ENCODE data around the gene ATXN1. TPM values are rescaled to one million over a fixed set of nuclear protein-coding genes. Genes with fewer than 3 reads are reported as not detected.
A peak's percentile ranks its signal among the peaks of the same experiment; 100 is the strongest.

ATXN1 gene
- polyA plus RNA-seq, 1 of the 3 experiments (the other 2 are of a cell fraction) = 7.9 TPM

DNA sequence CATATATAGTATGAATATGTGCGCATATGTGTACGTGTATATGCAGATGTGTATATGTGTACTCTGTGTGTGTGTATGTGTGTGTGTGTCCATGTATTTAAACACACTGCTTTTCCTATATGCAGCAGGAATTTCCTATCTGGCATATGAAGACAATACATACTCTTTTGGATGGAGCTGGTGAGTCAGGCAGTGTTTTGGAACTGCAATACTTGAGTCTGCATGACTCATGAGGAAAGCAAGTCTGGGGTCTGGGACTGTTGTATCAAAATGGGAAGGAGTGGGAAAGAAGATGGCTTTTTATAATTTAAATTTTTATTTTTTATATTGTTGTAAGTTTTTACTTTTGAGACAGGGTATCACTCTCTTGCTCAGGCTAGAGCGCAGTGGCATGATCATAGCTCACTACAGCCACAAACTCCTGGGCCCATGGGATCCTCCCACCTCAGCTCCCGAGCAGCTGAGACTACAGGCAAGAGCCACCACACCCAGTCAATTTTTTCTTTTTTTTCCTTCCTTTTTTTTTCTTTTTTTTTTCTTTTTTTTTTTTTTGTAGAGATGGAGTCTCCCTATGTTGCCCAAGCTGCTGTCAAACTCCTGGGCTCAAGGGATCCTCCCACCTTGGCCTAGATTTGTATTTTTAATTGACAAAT lies 72.2 kb downstream of the ATXN1 start:
- TF ChIP-seq TCF12 (IDR thresholded peaks at IDR 0.05) = peak; percentile 63
- TF ChIP-seq, protein P1, sequence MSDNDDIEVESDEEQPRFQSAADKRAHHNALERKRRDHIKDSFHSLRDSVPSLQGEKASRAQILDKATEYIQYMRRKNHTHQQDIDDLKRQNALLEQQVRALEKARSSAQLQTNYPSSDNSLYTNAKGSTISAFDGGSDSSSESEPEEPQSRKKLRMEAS (IDR thresholded peaks at IDR 0.05; ENCODE audit: low read depth) = no peak
- TF ChIP-seq TEAD4 (IDR thresholded peaks at IDR 0.05; ENCODE audit: borderline replicate concordance, insufficient read depth) = 0 out of 2 replicates have a peak, but pooled peaks have one; percentile 13
- TF ChIP-seq JUND (IDR thresholded peaks at IDR 0.05) = peak; percentile 65
- peak; percentile 34; the same call in 1 of the 2 replicates for TF ChIP-seq NFIC (IDR thresholded peaks at IDR 0.05; ENCODE audit: borderline replicate concordance)
- peak; percentile 92 for TF ChIP-seq FOSL2 (IDR thresholded peaks at IDR 0.05; ENCODE audit: borderline replicate concordance, low read depth)
- TF ChIP-seq RXRA (IDR thresholded peaks at IDR 0.05; ENCODE audit: borderline replicate concordance, low read depth) = no peak
- TF ChIP-seq POLR2AphosphoS5 (IDR thresholded peaks at IDR 0.05; ENCODE audit: low read depth, low read length) = no peak
- TF ChIP-seq, protein P2, sequence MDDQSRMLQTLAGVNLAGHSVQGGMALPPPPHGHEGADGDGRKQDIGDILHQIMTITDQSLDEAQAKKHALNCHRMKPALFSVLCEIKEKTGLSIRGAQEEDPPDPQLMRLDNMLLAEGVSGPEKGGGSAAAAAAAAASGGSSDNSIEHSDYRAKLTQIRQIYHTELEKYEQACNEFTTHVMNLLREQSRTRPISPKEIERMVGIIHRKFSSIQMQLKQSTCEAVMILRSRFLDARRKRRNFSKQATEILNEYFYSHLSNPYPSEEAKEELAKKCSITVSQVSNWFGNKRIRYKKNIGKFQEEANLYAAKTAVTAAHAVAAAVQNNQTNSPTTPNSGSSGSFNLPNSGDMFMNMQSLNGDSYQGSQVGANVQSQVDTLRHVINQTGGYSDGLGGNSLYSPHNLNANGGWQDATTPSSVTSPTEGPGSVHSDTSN (IDR thresholded peaks at IDR 0.05) = no peak
- H3K9me2 ChIP-seq = no peaks in the 10 kb centered on the region
- peaks cover 0 to 23% of the 10 kb centered on the region in 2 experiments; a peak in 2 of 4 replicates for H3K4me1 ChIP-seq (ENCODE audit: control insufficient read depth in 1 of 2, insufficient read depth in 2 of 2, low read depth in 1 of 2, low read length in 1 of 2)
- H3K9me3 ChIP-seq = no peaks in the 10 kb centered on the region
- peaks cover 0 to 3% of the 10 kb centered on the region in 2 experiments for H3K36me3 ChIP-seq (replicated peaks in 1 of 2; ENCODE audit: control insufficient read depth in 1 of 2, insufficient read depth in 2 of 2, low read length in 1 of 2)
- peaks cover 83% of the 10 kb centered on the region for H3K79me2 ChIP-seq (ENCODE audit: insufficient read depth)
- H3F3A ChIP-seq (replicated peaks; ENCODE audit: insufficient read depth) = peaks cover 18% of the 10 kb centered on the region
- no peak for DNase-seq
- ChIA-PET POLR2A (no interaction called here), CTCF (no interaction called here)
- H3K4me2 ChIP-seq = no peak overlapping the region
- H2AFZ ChIP-seq (ENCODE audit: low read depth) = no peak overlapping the region
- WGBS (ENCODE audit: low lambda C conversion rate) = 48% methylated on average over 4 of the region's 4 CpGs
- H3K9ac ChIP-seq = no peak overlapping the region; the same call in 1 of the 2 replicates
- no peak overlapping the region for H3K4me3 ChIP-seq (ENCODE audit: low read depth in 2 of 2, low read length in 1 of 2)
- no peaks in the 10 kb centered on the region for H3K27me3 ChIP-seq (ENCODE audit: insufficient read depth)
- H3K27ac ChIP-seq (ENCODE audit: low read depth in 2 of 2, low read length in 1 of 2) = peak overlapping the region in 1 of 2 experiments; percentile 81; a peak in 2 of 4 replicates
- no peaks in the 10 kb centered on the region; the same call in 1 of the 2 replicates for H4K20me1 ChIP-seq (ENCODE audit: insufficient read depth)

DNA sequence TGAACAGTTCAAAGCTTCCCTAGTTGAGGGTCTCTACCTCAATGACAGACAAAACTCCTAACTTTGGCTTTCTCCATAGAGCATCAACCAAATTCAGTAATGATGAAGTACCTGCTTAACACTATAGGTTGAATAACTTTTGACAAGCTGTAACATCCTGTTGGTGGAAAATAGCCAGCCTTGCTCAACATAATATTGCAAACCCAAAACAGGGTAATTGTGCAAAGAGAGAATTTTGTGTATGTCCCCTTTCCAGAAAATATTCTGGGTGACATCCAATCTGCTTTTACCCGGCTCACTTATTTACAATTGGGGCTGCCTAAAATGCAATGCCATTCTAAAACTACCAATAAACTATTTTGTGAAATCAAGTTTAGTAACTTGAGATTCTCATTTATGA lies 72.8 kb downstream of the ATXN1 start:
- WGBS (ENCODE audit: low lambda C conversion rate) = 100% methylated on average over 1 of the region's 1 CpG
- Histone ChIP-seq H3K4me1 (ENCODE audit: control insufficient read depth in 1 of 2, insufficient read depth in 2 of 2, low read depth in 1 of 2, low read length in 1 of 2) (peaks cover 3 to 29% of the 10 kb centered on the region in 2 experiments; a peak in 3 of 4 replicates), H4K20me1 (ENCODE audit: insufficient read depth) (no peaks in the 10 kb centered on the region; the same call in 1 of the 2 replicates), H2AFZ (ENCODE audit: low read depth) (no peak overlapping the region), H3K4me2 (no peak overlapping the region), H3K79me2 (ENCODE audit: insufficient read depth) (peaks cover 78% of the 10 kb centered on the region), H3K9me3 (no peaks in the 10 kb centered on the region), H3F3A (replicated peaks; ENCODE audit: insufficient read depth) (peaks cover 18% of the 10 kb centered on the region), H3K9me2 (no peaks in the 10 kb centered on the region), H3K9ac (no peak overlapping the region), H3K27me3 (ENCODE audit: insufficient read depth) (no peaks in the 10 kb centered on the region), H3K27ac (ENCODE audit: low read depth in 2 of 2, low read length in 1 of 2) (peak overlapping the region in 1 of 2 experiments; percentile 81; a peak in 2 of 4 replicates), H3K4me3 (ENCODE audit: low read depth in 2 of 2, low read length in 1 of 2) (no peak overlapping the region), H3K36me3 (replicated peaks in 1 of 2; ENCODE audit: control insufficient read depth in 1 of 2, insufficient read depth in 2 of 2, low read length in 1 of 2) (peaks cover 0 to 3% of the 10 kb centered on the region in 2 experiments)
- DNase-seq = no peak
- TF ChIP-seq FOXM1 (IDR thresholded peaks at IDR 0.05; ENCODE audit: low read depth) = no peak
- TF ChIP-seq RCOR1 (IDR thresholded peaks at IDR 0.05; ENCODE audit: low read length) = no peak
- no peak for TF ChIP-seq GABPA (IDR thresholded peaks at IDR 0.05; ENCODE audit: low read depth)
- no peak for TF ChIP-seq CHD2 (IDR thresholded peaks at IDR 0.05; ENCODE audit: low read length, partially characterized antibody)
- TF ChIP-seq, protein P3, sequence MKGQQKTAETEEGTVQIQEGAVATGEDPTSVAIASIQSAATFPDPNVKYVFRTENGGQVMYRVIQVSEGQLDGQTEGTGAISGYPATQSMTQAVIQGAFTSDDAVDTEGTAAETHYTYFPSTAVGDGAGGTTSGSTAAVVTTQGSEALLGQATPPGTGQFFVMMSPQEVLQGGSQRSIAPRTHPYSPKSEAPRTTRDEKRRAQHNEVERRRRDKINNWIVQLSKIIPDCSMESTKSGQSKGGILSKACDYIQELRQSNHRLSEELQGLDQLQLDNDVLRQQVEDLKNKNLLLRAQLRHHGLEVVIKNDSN (IDR thresholded peaks at IDR 0.05; ENCODE audit: borderline replicate concordance, low read depth) = no peak
- TF ChIP-seq SMC3 (IDR thresholded peaks at IDR 0.05; ENCODE audit: low read depth, low read length) = no peak
- TF ChIP-seq NFIC (IDR thresholded peaks at IDR 0.05; ENCODE audit: borderline replicate concordance) = no peak
- no peak for TF ChIP-seq POLR2AphosphoS5 (IDR thresholded peaks at IDR 0.05; ENCODE audit: low read depth, low read length)
- TF ChIP-seq EZH2phosphoT487 (IDR thresholded peaks at IDR 0.05; ENCODE audit: borderline replicate concordance, low read depth) = no peak
- no peak for TF ChIP-seq YY1 (IDR thresholded peaks at IDR 0.05; ENCODE audit: low read depth)
- no peak for TF ChIP-seq TEAD4 (IDR thresholded peaks at IDR 0.05; ENCODE audit: borderline replicate concordance, insufficient read depth)
- TF ChIP-seq SIN3A (IDR thresholded peaks at IDR 0.05; ENCODE audit: borderline replicate concordance, low read depth, low read length) = no peak
- TF ChIP-seq, protein P4, sequence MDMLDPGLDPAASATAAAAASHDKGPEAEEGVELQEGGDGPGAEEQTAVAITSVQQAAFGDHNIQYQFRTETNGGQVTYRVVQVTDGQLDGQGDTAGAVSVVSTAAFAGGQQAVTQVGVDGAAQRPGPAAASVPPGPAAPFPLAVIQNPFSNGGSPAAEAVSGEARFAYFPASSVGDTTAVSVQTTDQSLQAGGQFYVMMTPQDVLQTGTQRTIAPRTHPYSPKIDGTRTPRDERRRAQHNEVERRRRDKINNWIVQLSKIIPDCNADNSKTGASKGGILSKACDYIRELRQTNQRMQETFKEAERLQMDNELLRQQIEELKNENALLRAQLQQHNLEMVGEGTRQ (IDR thresholded peaks at IDR 0.05; ENCODE audit: borderline replicate concordance, low read depth, low read length) = no peak
- TF ChIP-seq EP300 (IDR thresholded peaks at IDR 0.05; ENCODE audit: borderline replicate concordance in 1 of 2, low read depth in 1 of 2, low read length in 1 of 2) = no peak
- no peak for TF ChIP-seq ELF1 (IDR thresholded peaks at IDR 0.05)
- no peak for TF ChIP-seq MEF2A (IDR thresholded peaks at IDR 0.05; ENCODE audit: borderline replicate concordance, low read depth)
- TF ChIP-seq RFX5 (IDR thresholded peaks at IDR 0.05; ENCODE audit: low read length) = no peak
- no peak for TF ChIP-seq JUND (IDR thresholded peaks at IDR 0.05)
- no peak for TF ChIP-seq TAF1 (IDR thresholded peaks at IDR 0.05; ENCODE audit: borderline replicate concordance, low read depth, low read length)
- TF ChIP-seq FOXJ3 (CRISPR knock-in tag; IDR thresholded peaks at IDR 0.05) = no peak
- ChIA-PET POLR2A (no interaction called here), CTCF (interaction anchor here (0.6 to 1.4 kb wide), 2 partner anchors 75 to 89 kb away, joined by 4 read pairs; no protein-coding TSS in a partner anchor)

All from SK-N-SH (cell line).